GM19193 (cell line): ENCODE measurements around the gene FBXO46.
A peak's percentile ranks its signal among the peaks of the same experiment; 100 is the strongest.

Experiments
- POLR2A ChIP-seq: IDR thresholded peaks from 4 replicates; pipeline ENCODE4 v1.6.1; 2011; ENCODE audit not compliant: insufficient read depth, insufficient read length; ENCODE audit errors: extremely low read depth

Gene FBXO46

GRCh38 chr19:45711851-45712698 is 18.6 kb downstream of the FBXO46 start:
- TF ChIP-seq POLR2A, result no peak

GRCh38 chr19:45710356-45711130 is 20.2 kb downstream of the FBXO46 start:
- no peak for TF ChIP-seq POLR2A

- TF ChIP-seq POLR2A, result no peak
Observed at GRCh38 chr19:45705710-45706415, 24.8 kb downstream of the FBXO46 start.

- no peak for TF ChIP-seq POLR2A
Observed at GRCh38 chr19:45705115-45705514, 25.6 kb downstream of the FBXO46 start.

GRCh38 chr19:45701676-45702075 is 29.0 kb downstream of the FBXO46 start:
- TF ChIP-seq POLR2A, result no peak

GRCh38 chr19:45693106-45693788 is 37.4 kb downstream of the FBXO46 start:
- TF ChIP-seq POLR2A, result no peak

- TF ChIP-seq POLR2A, result peak; percentile 93
Observed at GRCh38 chr19:45692187-45693105, 38.2 kb downstream of the FBXO46 start, which contains the start of gene QPCTL. QPCTL (plus strand) TSS chr19:45692666; CDS start chr19:45692704, 38 bp downstream.

- TF ChIP-seq POLR2A, result peak; percentile 97
Observed at GRCh38 chr19:45691516-45692186, 39.0 kb downstream of the FBXO46 start, which contains the start of gene SNRPD2. SNRPD2 (minus strand) TSS chr19:45691953; CDS start chr19:45691888, 65 bp downstream.

- TF ChIP-seq POLR2A, result no peak
Observed at GRCh38 chr19:45687599-45687998, 43.1 kb downstream of the FBXO46 start.

GRCh38 chr19:45682908-45683307 is 47.8 kb downstream of the FBXO46 start:
- TF ChIP-seq POLR2A, result no peak

- TF ChIP-seq POLR2A, result no peak
Observed at GRCh38 chr19:45682117-45682516, 48.6 kb downstream of the FBXO46 start.

- TF ChIP-seq POLR2A, result no peak
Observed at GRCh38 chr19:45681391-45682015, 49.2 kb downstream of the FBXO46 start.

- TF ChIP-seq POLR2A, result no peak
Observed at GRCh38 chr19:45677351-45678230, 53.1 kb downstream of the FBXO46 start.
